RWPE2 (cell line): ENCODE data around the gene POU4F1.
"Not testable (repeated sequence)": the region's sequence is repeated elsewhere in the genome, so short reads cannot be mapped to it uniquely, and the experiment has no call there.

Source experiments
- ATAC-seq: fragments of 200-7000 bp; cut with Tn5 transposase; 3 replicates; pipeline ENCODE4 v1.9.1; 2021; ENCODE audit warnings: low read depth
- DNase-seq: peaks from one replicate; pipeline ENCODE4 v3.0.0-alpha.2; 2020; ENCODE audit warnings: low spot score
- H3K27ac ChIP-seq: fragments of 450-650 bp; 2 replicates; pipeline ENCODE4 v1.5.1; 2017; ENCODE audit warnings: mild to moderate bottlenecking; ENCODE audit not compliant: poor library complexity, severe bottlenecking
- H3K27me3 ChIP-seq: fragments of 250-450 bp; sonication (Bioruptor Pico); 2 replicates; pipeline ENCODE4 v1.5.1; 2021; ENCODE audit warnings: mild to moderate bottlenecking, moderate library complexity; ENCODE audit not compliant: insufficient read depth, poor library complexity, severe bottlenecking
- H3K36me3 ChIP-seq: fragments of 250-450 bp; sonication (Bioruptor Pico); 2 replicates; pipeline ENCODE4 v1.5.1; 2020; ENCODE audit warnings: low read depth, mild to moderate bottlenecking, moderate library complexity
- H3K4me1 ChIP-seq: fragments of 250-450 bp; sonication (Bioruptor Pico); 2 replicates; pipeline ENCODE4 v1.5.1; 2021; ENCODE audit warnings: mild to moderate bottlenecking, moderate library complexity; ENCODE audit not compliant: insufficient read depth, poor library complexity, severe bottlenecking
- H3K4me3 ChIP-seq: fragments of 250-450 bp; sonication (Bioruptor Pico); 2 replicates; pipeline ENCODE4 v1.5.1; 2021; ENCODE audit warnings: mild to moderate bottlenecking, moderate library complexity; ENCODE audit not compliant: severe bottlenecking
- H3K9me3 ChIP-seq: fragments of 250-450 bp; sonication (Bioruptor Pico); 2 replicates; pipeline ENCODE4 v1.5.1; 2021; ENCODE audit warnings: mild to moderate bottlenecking, moderate library complexity; ENCODE audit not compliant: severe bottlenecking
- CTCF ChIP-seq: fragments of 450-650 bp; IDR thresholded peaks from one replicate; pipeline ENCODE4 v1.5.1; 2017; ENCODE audit warnings: mild to moderate bottlenecking, moderate library complexity; ENCODE audit not compliant: poor library complexity, severe bottlenecking

POU4F1 gene

DNA sequence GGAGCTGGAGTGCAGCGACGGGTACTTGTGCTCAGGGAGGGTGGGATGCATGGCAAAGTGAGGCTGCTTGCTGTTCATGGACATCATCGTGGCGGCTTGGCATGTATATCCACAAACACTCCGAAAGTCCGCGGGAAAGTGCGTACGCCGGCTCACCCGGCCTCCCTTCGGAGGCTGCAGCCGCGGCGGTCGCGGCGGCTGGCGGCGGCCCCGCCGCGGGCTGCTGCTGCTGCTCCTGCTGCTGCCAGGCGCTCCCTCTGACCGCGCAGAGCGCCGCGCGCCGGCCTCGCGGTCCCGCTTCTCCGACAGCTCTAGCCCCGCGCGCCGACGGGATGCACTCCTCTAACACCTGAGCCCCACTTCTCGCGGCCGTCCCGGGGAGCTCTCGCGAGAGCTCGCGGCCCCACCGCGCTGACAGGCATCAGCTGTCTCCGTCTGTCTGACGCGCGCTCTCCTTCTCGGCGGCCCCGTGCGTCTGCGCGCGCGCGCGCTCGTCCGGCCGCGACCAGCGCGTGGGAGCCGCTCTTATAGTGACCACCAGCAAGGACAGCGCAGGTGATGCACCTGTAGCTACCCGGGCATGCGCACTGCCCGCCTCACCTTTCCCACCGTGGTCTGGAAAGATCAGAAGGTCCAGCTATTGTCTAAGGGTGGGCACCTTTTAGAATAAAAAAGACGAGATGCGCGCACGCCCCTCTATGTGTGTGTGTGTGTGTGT lies at the start of gene POU4F1:
Gene POU4F1 (minus strand): TSS at position 313 of the 718 bp plus-strand sequence. CDS start 226 bp downstream, at position 87.
- DNase-seq: no peak
- Histone ChIP-seq H3K27ac (no peak within 1 kb of the TSS), H3K27me3 (peaks cover 96% of the 10 kb centered on the region), H3K36me3 (no peaks in the 10 kb centered on the region), H3K4me1 (no peaks in the 10 kb centered on the region), H3K9me3 (no peaks in the 10 kb centered on the region), H3K4me3 (peak within 1 kb of the TSS; percentile 27)
- peak; percentile 63 for ATAC-seq
- TF ChIP-seq CTCF: no peak

DNA sequence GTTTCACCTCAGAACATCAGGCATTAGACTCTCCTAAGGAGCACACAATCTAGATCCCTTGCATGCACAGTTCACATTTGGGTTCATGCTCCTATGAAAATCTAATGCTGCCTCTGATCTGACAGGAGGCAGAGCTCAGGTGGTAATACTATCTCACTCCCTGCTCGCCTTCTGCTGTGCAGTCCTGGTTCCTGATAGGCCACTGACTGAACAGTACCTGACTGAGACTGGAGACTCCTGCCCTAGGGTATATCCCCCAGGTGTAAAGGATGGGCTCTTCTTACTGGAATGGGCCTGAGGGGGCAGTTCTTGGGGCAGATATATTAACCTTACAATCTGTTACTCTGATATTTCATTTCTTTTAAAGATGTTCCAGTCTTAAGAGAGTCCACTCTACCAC lies 49.3 kb upstream of the POU4F1 start:
- no peak for TF ChIP-seq CTCF
- peaks cover 4% of the 10 kb centered on the region for H3K4me1 ChIP-seq
- no peaks in the 10 kb centered on the region for H3K9me3 ChIP-seq
- no peak for DNase-seq
- ATAC-seq: no peak
- 0 out of 2 replicates have a peak, but pooled peaks cover 4% of the 10 kb centered on the region for H3K36me3 ChIP-seq
- no peaks in the 10 kb centered on the region for H3K27me3 ChIP-seq
- no peak overlapping the region for H3K4me3 ChIP-seq
- H3K27ac ChIP-seq: no peak overlapping the region

DNA sequence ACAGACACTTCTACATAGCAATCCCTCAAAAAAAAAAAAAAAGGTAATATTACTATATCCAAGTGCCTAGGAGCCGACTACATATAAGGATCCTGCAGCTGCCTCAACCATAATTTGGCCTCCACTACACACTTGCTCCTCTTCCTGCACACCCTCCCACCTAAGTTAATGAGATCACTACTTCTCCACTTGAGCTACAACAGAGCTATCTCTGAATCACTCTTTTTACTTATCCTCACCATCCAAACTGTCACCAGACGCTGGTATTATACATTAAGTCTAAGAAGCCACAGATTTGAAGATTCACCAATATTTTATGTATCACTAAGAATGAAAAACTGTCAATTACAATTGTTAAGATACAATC lies 47.3 kb upstream of the POU4F1 start:
- no peak for DNase-seq
- Histone ChIP-seq H3K36me3 (0 out of 2 replicates have a peak, but pooled peaks cover 3% of the 10 kb centered on the region), H3K4me1 (no peaks in the 10 kb centered on the region), H3K9me3 (no peaks in the 10 kb centered on the region), H3K4me3 (no peak overlapping the region), H3K27ac (no peak overlapping the region), H3K27me3 (no peaks in the 10 kb centered on the region)
- TF ChIP-seq CTCF: no peak
- no peak for ATAC-seq

DNA sequence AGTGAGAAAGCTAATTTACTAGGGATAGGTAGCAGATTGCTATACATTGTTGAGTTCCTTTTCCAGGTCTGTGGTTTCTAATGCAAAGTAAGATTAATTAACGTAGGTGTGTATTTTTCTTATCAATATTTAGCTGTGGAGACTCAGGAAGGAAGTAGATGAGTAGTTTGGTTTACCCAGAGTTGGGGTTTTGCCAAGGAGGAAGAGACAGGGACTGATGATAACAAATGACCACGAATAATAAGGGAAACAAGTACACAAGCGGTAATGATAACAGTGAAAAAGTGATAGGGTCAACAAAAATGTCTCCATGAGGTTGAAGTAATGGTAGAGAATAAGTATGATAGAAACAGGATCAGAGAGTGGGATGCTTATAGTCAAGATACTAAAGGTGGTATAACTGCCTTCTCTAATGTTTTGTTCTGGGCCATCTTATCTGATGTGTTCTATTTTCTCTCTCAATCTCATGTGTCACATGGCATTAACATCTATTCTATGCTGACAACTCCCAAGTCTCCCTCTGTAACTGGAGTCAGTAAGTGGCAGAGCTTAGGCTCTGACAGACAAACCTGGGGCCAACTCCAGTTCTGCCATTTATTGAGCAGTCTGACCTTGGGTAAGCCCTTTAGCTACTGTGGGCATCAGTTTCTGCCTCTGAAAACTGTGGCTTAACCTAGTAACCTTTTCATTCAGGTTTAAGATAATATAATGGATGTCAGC lies 46.8 kb upstream of the POU4F1 start:
- Histone ChIP-seq H3K36me3 (no peaks in the 10 kb centered on the region), H3K4me3 (no peak overlapping the region), H3K9me3 (no peaks in the 10 kb centered on the region), H3K27ac (no peak overlapping the region), H3K4me1 (no peaks in the 10 kb centered on the region), H3K27me3 (no peaks in the 10 kb centered on the region)
- DNase-seq (no peak), ATAC-seq (no peak)
- TF ChIP-seq CTCF: no peak

- H3K4me3 ChIP-seq, DNase-seq, H3K27me3 ChIP-seq, H3K27ac ChIP-seq, H3K36me3 ChIP-seq, H3K4me1 ChIP-seq, H3K9me3 ChIP-seq, ATAC-seq: not testable (repeated sequence)
Measured at GRCh38 chr13:78647109-78647678, 43.8 kb upstream of the POU4F1 start.
